Activated CD8-positive, alpha-beta memory T cell treated with anti-CD3 and anti-CD28 coated beads, Interleukin-2, amount 50 U/mL, for 4 hours (primary cell): ENCODE results near the gene OSCP1.
A peak's percentile ranks its signal among the peaks of the same experiment; 100 is the strongest.

Experiments
- DNase-seq: peaks from one replicate; pipeline ENCODE4 v3.0.0-alpha.2; 2020

Gene OSCP1

DNA sequence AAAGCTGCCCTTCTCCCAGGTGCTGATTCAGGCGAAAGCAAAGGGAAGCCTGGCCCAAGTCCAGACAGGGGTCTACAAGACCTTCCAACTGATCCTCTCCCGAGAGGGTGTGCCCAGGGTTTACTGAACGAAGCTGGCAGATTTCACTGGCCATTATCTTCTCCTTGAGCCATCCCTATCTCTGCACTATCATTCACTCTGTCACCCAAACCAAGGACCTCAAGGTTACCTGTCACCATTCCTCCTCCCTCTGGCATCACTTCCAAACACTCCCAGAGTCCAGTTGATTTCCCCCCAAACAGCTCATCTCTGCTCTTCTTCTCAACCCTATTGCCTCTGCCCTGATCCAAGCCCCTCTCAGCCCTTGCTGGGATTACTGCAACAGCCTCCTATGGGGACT is 69.5 kb downstream of the OSCP1 start:
- DNase-seq, result no peak

DNA sequence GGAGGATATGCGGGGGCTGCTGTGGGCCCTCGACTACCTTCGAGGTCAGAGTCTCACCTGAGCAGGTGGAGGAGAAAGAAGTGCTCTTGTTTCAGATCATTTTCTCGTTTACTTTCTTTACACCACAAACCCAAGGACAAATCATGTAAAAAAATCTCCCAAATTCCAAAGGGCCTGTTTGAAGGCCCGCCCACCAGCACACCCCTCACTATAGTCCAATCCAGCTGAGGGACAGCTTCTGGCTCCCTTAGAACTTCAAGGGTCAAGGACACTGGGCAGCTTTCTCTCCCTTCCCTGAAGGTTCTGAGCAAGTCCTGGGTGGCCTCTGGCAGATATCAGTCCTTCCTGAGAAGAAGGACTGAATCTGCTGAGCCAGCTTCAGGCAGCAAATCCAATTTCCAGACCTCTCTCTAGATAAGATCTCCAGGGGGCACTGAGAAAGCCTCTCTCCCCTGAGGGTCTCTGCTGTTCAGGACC is 70.1 kb downstream of the OSCP1 start:
- DNase-seq, result no peak

DNA sequence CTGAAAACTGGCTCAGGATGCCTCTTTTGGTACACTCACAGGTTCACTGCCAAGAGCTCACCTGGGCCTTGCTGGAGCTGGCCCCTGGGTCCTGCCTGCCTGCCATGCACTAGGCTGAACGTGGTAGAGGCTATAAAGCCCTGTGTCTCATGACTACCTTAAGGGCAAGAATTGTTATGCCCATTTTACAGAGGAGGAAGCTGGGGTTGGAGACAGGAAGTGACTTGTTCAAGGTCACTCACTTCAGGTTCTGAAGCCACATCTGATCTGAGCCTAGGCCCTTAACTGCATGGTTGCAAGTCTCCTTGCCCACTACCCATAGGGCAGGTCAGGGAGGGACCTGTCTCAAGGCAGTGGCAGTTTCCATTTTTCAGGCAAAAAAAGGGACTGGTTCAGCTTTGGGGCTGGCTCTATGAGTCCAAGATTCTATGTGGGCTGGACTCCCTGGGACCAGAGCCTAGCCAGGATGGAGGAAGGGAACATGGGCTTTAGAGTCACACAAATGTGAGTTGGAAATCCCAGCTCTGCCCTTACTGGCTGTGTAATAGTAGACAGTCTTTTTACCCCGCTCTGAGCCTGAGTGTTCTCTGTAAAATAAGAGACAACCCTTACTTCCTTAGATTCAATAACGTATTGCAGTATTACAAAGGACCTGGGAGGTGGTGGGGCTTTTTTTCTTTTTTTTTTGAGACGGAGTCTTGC is 72.3 kb downstream of the OSCP1 start:
- no peak for DNase-seq

DNA sequence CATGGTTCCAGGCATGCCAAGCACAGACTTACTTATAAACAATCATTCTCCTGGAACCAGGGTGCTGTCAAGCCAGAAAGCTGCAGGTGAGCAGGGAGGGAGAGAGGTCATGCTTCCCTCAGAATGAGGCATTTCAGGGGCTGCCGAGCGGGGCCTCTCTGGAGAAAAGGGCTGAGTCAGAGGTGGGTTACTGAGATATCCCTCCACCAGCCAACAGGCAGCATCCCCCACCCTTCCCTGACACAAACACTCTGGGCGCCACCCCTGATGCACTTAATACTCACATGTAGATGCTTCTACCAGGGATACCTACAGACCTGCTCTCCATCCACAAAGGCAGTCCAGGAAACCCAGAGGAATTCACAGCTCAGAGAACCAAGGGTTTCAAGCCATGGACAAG is 77.6 kb downstream of the OSCP1 start:
- DNase-seq, result no peak

DNA sequence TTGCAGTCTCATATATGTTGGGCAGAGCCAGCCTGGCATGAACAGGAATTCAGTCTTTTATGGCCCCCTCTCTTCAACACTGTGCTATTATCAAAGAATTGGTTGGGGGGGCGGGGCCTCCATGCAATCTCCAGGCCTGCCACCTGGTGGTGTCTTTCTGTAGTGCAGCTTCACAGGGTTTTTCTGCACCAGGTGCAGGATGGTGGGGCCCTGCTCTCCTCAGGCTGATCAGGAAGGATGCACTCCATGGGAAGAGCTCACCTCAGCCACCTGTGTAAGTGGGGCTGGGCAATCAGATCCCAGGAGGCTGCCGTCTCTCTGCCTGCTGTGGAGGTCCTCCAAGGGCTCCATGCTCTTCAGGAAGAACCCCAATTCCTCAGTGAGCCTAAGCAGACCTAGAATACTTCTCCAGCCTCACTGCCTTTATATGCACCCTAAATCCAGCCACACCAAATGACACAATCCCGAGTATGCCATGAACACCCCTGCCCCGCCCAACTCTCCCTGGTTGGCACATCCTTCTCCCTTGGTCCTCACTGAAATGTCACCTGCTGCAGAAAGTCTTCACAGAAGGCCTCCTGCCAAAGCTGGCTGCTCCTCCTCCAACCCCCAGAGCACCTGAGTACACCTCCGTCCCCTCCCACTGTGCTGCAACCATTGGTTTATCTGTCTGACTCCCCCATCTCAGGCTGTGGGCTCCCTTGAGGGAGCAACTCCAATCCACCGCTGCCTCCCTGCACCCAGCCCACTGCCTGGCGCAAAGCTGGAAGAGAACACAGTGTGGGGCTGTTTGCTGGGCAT is 81.0 kb downstream of the OSCP1 start:
- peak; percentile 85 for DNase-seq
